GM10266 (cell line): ENCODE results near the gene CCL2.

Experiments
- DNase-seq: peaks from one replicate; pipeline ENCODE4 v3.0.0; 2012; ENCODE audit errors: extremely low spot score
- TF ChIP-seq, protein P1 (sequence below): IDR thresholded peaks from 2 replicates; pipeline ENCODE4 v1.5.1; 2012; ENCODE audit warnings: mild to moderate bottlenecking, low read depth; ENCODE audit not compliant: control insufficient read depth, insufficient read depth; ENCODE audit errors: missing control alignments

CCL2 gene

GRCh38 chr17:34261568-34262337, 6.7 kb downstream of the CCL2 start:
- DNase-seq = no peak
- TF ChIP-seq, protein P1, sequence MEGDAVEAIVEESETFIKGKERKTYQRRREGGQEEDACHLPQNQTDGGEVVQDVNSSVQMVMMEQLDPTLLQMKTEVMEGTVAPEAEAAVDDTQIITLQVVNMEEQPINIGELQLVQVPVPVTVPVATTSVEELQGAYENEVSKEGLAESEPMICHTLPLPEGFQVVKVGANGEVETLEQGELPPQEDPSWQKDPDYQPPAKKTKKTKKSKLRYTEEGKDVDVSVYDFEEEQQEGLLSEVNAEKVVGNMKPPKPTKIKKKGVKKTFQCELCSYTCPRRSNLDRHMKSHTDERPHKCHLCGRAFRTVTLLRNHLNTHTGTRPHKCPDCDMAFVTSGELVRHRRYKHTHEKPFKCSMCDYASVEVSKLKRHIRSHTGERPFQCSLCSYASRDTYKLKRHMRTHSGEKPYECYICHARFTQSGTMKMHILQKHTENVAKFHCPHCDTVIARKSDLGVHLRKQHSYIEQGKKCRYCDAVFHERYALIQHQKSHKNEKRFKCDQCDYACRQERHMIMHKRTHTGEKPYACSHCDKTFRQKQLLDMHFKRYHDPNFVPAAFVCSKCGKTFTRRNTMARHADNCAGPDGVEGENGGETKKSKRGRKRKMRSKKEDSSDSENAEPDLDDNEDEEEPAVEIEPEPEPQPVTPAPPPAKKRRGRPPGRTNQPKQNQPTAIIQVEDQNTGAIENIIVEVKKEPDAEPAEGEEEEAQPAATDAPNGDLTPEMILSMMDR = no peak

GRCh38 chr17:34265711-34266110, 10.6 kb downstream of the CCL2 start:
- TF ChIP-seq, protein P1 = no peak

GRCh38 chr17:34269969-34270368, 14.9 kb downstream of the CCL2 start, which contains the start of gene CCL7:
CCL7 (plus strand) TSS chr17:34270221; CDS start chr17:34270291, 70 bp downstream.
- DNase-seq = no peak
- TF ChIP-seq, protein P1 = no peak

More at GRCh38 chr17:34265711-34266110, 10.6 kb downstream of the CCL2 start:
- DNase-seq = no peak

- DNase-seq = no peak
- TF ChIP-seq, protein P1 = no peak
These were observed 20.8 kb downstream of the CCL2 start for GRCh38 chr17:34275881-34276280.

DNA sequence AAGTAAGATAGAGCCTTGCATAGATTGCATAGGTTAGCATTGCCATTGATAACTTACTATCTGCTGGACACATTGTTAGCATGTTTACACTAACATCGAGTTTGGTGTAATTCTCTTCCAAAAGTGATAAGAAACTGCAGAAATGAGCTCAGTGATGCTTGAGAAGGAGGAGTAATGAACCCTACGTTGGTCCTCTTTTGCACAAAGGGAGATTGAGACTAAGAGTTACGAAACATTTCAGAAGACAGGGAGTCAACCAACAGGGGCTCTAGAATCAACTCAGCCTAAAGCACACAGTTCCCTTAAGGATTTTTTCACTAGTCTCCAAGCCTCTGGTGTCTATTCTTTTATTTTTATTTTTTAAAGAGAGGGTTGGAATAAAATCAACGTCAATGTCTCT, 21.7 kb downstream of the CCL2 start:
- no peak for DNase-seq
- TF ChIP-seq, protein P1 = no peak

- TF ChIP-seq, protein P1 = no peak
- DNase-seq = no peak
These were observed 28.5 kb downstream of the CCL2 start for GRCh38 chr17:34283571-34283970.

- DNase-seq = no peak
- TF ChIP-seq, protein P1 = no peak
These were observed 30.3 kb downstream of the CCL2 start, which contains the start of gene CCL11 for GRCh38 chr17:34285286-34285792. CCL11 (plus strand) TSS chr17:34285742; CDS start chr17:34285809, 67 bp downstream.
